Activated CD4-positive, alpha-beta T cell treated with anti-CD3 and anti-CD28 coated beads, Interleukin-2, amount 10 ng/mL, durations not matched to agents 7 days and 5 days (primary cell): ENCODE results near the gene SULT1C3. TPM values are rescaled to one million over a fixed set of nuclear protein-coding genes. Genes with fewer than 3 reads are reported as not detected.

Experiments used
- CTCF ChIA-PET: fragments of 350-600 bp; sonication (Branson Sonifier 250); formaldehyde crosslinking; loops from one replicate; lab custom pipeline; 2021; ENCODE audit warnings: antibody characterized with exemption; lab: Charles Lee
- POLR2A ChIA-PET: fragments of 350-600 bp; sonication (Branson Sonifier 250); formaldehyde crosslinking; loops from one replicate; lab custom pipeline; 2021; ENCODE audit warnings: antibody characterized with exemption; lab: Charles Lee
- DNase-seq: peaks from one replicate; pipeline ENCODE4 v3.0.0-alpha.2; 2020
- H3K27ac Mint-ChIP-seq: one replicate; pipeline ENCODE4 v1.8.0; 2021; ENCODE audit warnings: mild to moderate bottlenecking, moderate library complexity, mixed read lengths
- H3K27me3 Mint-ChIP-seq: one replicate; pipeline ENCODE4 v1.8.0; 2021; ENCODE audit warnings: mixed read lengths
- H3K36me3 Mint-ChIP-seq: one replicate; pipeline ENCODE4 v1.8.0; 2021; ENCODE audit warnings: low read depth, mixed read lengths
- H3K4me1 Mint-ChIP-seq: one replicate; pipeline ENCODE4 v1.8.0; 2021; ENCODE audit warnings: mixed read lengths
- H3K4me3 Mint-ChIP-seq: one replicate; pipeline ENCODE4 v1.8.0; 2021; ENCODE audit warnings: mild to moderate bottlenecking, moderate library complexity, mixed read lengths
- H3K9me3 Mint-ChIP-seq: one replicate; pipeline ENCODE4 v1.8.0; 2021; ENCODE audit warnings: mixed read lengths
- total RNA-seq, 2 experiments: library from RNA; stranded (reverse); gene quantifications; one replicate each; pipeline ENCODE4 v1.2.3, GENCODE V29; 2021

Gene SULT1C3
- total RNA-seq, 2 experiments from 2014 or later, result not detected

DNA sequence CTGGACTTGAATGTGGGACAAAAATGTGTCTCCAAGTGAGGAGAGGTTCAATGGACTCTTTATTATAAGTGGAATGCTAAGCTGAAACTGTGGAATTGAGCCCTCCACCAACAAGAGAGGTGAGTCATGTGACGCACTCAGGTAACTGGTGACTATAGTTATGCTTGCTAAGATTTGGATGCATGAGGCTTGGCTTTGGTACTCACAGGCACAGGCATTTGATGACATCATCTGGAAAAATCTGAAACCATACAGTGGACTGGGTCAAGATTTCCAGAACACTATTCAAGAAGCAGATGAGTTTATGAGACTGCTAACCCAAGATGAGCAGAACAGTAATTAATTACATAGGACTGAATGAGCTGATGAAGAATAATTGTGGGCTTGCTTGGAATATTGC, 15.7 kb upstream of the SULT1C3 start:
- Mint-ChIP-seq H3K9me3 (peaks cover 5% of the 10 kb centered on the region), H3K27me3 (no peaks in the 10 kb centered on the region), H3K4me1 (no peaks in the 10 kb centered on the region), H3K4me3 (no peak overlapping the region), H3K27ac (no peak overlapping the region), H3K36me3 (no peaks in the 10 kb centered on the region)
- no peak for DNase-seq
- POLR2A ChIA-PET, result no interaction called here
- CTCF ChIA-PET, result no interaction called here

GRCh38 chr2:108226564-108226963, 13.2 kb upstream of the SULT1C3 start:
- Mint-ChIP-seq H3K27ac (no peak overlapping the region), H3K36me3 (no peaks in the 10 kb centered on the region), H3K4me3 (no peak overlapping the region), H3K4me1 (no peaks in the 10 kb centered on the region), H3K27me3 (peaks cover 2% of the 10 kb centered on the region), H3K9me3 (peaks cover 5% of the 10 kb centered on the region)
- no peak for DNase-seq
- CTCF ChIA-PET, result no interaction called here
- POLR2A ChIA-PET, result no interaction called here

- CTCF ChIA-PET, result no interaction called here
- no peak overlapping the region for H3K4me3 Mint-ChIP-seq
- H3K36me3 Mint-ChIP-seq, result no peaks in the 10 kb centered on the region
- no peak for DNase-seq
- peaks cover 4% of the 10 kb centered on the region for H3K9me3 Mint-ChIP-seq
- no peaks in the 10 kb centered on the region for H3K4me1 Mint-ChIP-seq
- peaks cover 4% of the 10 kb centered on the region for H3K27me3 Mint-ChIP-seq
- no peak overlapping the region for H3K27ac Mint-ChIP-seq
- POLR2A ChIA-PET, result no interaction called here
These were observed 11.8 kb upstream of the SULT1C3 start for GRCh38 chr2:108228006-108228405.

GRCh38 chr2:108228537-108228936, 11.2 kb upstream of the SULT1C3 start:
- Mint-ChIP-seq H3K9me3 (peaks cover 3% of the 10 kb centered on the region), H3K4me1 (no peaks in the 10 kb centered on the region), H3K4me3 (no peak overlapping the region), H3K27me3 (peaks cover 4% of the 10 kb centered on the region), H3K36me3 (no peaks in the 10 kb centered on the region), H3K27ac (no peak overlapping the region)
- POLR2A ChIA-PET, result no interaction called here
- DNase-seq, result no peak
- CTCF ChIA-PET, result no interaction called here

GRCh38 chr2:108229875-108230274, 9.9 kb upstream of the SULT1C3 start:
- Mint-ChIP-seq H3K9me3 (no peaks in the 10 kb centered on the region), H3K4me1 (no peaks in the 10 kb centered on the region), H3K36me3 (no peaks in the 10 kb centered on the region), H3K27ac (no peak overlapping the region), H3K4me3 (no peak overlapping the region), H3K27me3 (peaks cover 4% of the 10 kb centered on the region)
- CTCF ChIA-PET, result no interaction called here
- DNase-seq, result no peak
- POLR2A ChIA-PET, result no interaction called here

DNA sequence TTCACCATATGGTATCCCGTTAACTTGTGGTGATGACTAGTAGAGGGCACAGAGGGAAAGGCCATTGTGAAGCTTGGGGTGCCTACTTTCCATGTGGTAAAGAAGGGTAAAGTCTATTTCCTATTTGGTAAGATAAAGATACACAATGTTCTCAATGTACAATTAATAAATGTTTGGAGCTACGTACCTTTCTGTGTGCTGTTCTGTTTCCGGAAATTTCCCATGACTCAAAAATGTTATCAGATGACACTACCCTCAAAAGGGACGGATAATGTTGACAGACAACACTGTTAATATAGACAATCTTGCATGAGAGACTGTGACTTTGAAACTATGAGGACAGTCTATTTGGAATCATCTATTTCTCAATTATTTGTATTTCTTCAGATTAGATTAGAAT, 4.2 kb upstream of the SULT1C3 start:
- Mint-ChIP-seq H3K4me3 (no peak overlapping the region), H3K4me1 (no peaks in the 10 kb centered on the region), H3K9me3 (peaks cover 12% of the 10 kb centered on the region), H3K36me3 (peaks cover 4% of the 10 kb centered on the region), H3K27ac (no peak overlapping the region), H3K27me3 (peaks cover 3% of the 10 kb centered on the region)
- CTCF ChIA-PET, result no interaction called here
- no peak for DNase-seq
- POLR2A ChIA-PET, result no interaction called here

- POLR2A ChIA-PET, result no interaction called here
- CTCF ChIA-PET, result no interaction called here
- Mint-ChIP-seq H3K4me3 (no peak overlapping the region), H3K4me1 (no peaks in the 10 kb centered on the region), H3K27ac (no peak overlapping the region), H3K27me3 (peaks cover 3% of the 10 kb centered on the region), H3K36me3 (peaks cover 4% of the 10 kb centered on the region), H3K9me3 (peaks cover 12% of the 10 kb centered on the region)
- no peak for DNase-seq
These were observed 3.0 kb upstream of the SULT1C3 start for GRCh38 chr2:108236676-108237335.

DNA sequence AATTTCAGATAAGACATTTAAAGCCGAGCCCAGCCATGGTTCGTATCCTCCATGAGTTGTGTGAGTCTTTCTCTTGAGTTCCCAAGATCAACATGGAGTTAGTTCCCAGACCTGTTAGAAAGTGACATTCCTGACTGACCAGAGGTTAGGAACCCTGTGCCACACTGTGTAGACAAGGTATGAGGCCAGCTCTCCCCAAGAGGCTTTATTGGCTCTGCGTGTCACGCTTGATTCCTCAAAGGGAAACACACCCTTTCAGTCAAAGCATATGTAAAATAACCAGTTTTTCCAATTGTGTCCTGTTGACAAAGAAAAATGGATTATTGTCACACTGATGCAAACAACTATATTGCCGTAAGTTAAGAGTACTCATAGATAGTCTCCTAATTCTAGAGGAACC, 1.2 kb downstream of the SULT1C3 start:
- H3K27ac Mint-ChIP-seq, result no peak overlapping the region
- no peak for DNase-seq
- H3K9me3 Mint-ChIP-seq, result peaks cover 12% of the 10 kb centered on the region
- POLR2A ChIA-PET, result no interaction called here
- CTCF ChIA-PET, result no interaction called here
- no peak overlapping the region for H3K4me3 Mint-ChIP-seq
- H3K27me3 Mint-ChIP-seq, result no peaks in the 10 kb centered on the region
- H3K4me1 Mint-ChIP-seq, result no peaks in the 10 kb centered on the region
- peaks cover 4% of the 10 kb centered on the region for H3K36me3 Mint-ChIP-seq

- H3K9me3 Mint-ChIP-seq, result no peaks in the 10 kb centered on the region
- H3K27ac Mint-ChIP-seq, result no peak overlapping the region
- H3K36me3 Mint-ChIP-seq, result no peaks in the 10 kb centered on the region
- no peaks in the 10 kb centered on the region for H3K4me1 Mint-ChIP-seq
- H3K27me3 Mint-ChIP-seq, result no peaks in the 10 kb centered on the region
- no peak overlapping the region for H3K4me3 Mint-ChIP-seq
- DNase-seq, result no peak
- CTCF ChIA-PET, result no interaction called here
- POLR2A ChIA-PET, result no interaction called here
These were observed 3.8 kb downstream of the SULT1C3 start for GRCh38 chr2:108243566-108243965.

DNA sequence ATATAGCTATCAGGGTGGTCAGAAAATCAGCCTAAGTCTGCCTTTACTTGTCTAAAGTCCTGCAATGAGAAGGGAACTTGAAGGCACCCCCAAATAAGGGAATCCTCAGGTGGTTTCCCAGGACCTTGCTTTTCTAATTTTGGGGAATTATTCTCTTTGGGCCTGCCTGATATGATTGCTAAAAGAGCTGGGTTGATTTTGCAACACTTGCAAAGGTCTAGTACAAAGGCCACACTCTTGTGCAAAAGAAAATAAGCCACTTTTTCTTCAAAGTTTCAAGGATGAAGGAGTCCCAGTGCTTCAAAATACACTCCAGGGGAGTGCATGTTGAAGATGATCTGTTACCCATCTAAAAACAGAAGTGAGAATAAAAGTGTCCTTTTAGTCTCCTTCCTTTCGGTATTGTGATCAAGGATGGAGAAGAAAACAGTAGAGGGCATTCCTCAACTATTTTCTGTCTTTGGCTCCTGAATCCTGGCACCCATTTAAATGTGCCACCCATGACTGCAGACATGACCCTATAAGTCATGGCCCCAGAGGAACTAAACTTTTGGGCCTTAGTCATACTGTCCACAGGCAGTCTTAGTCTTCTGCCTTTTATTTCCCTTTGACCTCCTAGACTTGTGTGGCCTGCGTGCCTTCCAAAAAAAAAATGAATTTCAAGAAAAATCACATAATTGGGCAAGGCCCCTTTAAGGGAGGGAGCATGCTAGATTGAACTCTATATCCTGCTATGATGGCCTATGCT, 5.1 kb downstream of the SULT1C3 start:
- no peak overlapping the region for H3K27ac Mint-ChIP-seq
- CTCF ChIA-PET, result no interaction called here
- no peaks in the 10 kb centered on the region for H3K36me3 Mint-ChIP-seq
- no peaks in the 10 kb centered on the region for H3K27me3 Mint-ChIP-seq
- DNase-seq, result no peak
- POLR2A ChIA-PET, result no interaction called here
- H3K4me1 Mint-ChIP-seq, result no peaks in the 10 kb centered on the region
- H3K4me3 Mint-ChIP-seq, result no peak overlapping the region
- H3K9me3 Mint-ChIP-seq, result no peaks in the 10 kb centered on the region

DNA sequence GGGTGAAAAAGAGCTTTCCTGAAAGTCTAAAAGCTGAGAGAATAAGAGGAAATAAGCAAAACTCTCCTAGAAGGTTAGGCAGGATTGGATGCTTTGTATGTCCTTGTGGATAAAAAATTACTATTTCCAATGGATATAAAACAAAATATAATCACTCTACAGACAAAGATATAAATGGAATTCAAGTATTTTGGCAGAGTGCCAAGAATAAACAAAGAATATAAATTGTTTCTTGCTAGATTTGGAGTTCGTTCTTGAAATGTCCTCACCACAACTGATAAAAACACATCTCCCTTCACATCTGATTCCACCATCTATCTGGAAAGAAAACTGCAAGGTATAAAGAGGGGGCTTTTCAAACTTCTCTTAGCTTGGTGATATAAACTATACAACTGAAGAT, 13.3 kb downstream of the SULT1C3 start:
- ChIA-PET CTCF (no interaction called here), POLR2A (no interaction called here)
- Mint-ChIP-seq H3K4me3 (no peak overlapping the region), H3K27me3 (peaks cover 11% of the 10 kb centered on the region), H3K4me1 (no peaks in the 10 kb centered on the region), H3K36me3 (no peaks in the 10 kb centered on the region), H3K27ac (no peak overlapping the region), H3K9me3 (no peaks in the 10 kb centered on the region)
- no peak for DNase-seq

GRCh38 chr2:108257757-108258331, 18.1 kb downstream of the SULT1C3 start:
- Mint-ChIP-seq H3K4me3 (no peak overlapping the region), H3K4me1 (no peaks in the 10 kb centered on the region), H3K27me3 (peaks cover 8% of the 10 kb centered on the region), H3K27ac (no peak overlapping the region), H3K9me3 (no peaks in the 10 kb centered on the region), H3K36me3 (no peaks in the 10 kb centered on the region)
- ChIA-PET CTCF (no interaction called here), POLR2A (no interaction called here)
- no peak for DNase-seq

GRCh38 chr2:108260773-108261172, 21.0 kb downstream of the SULT1C3 start:
- H3K27me3 Mint-ChIP-seq, result peaks cover 13% of the 10 kb centered on the region
- no peaks in the 10 kb centered on the region for H3K36me3 Mint-ChIP-seq
- H3K4me1 Mint-ChIP-seq, result no peaks in the 10 kb centered on the region
- DNase-seq, result no peak
- no peaks in the 10 kb centered on the region for H3K9me3 Mint-ChIP-seq
- no peak overlapping the region for H3K27ac Mint-ChIP-seq
- no peak overlapping the region for H3K4me3 Mint-ChIP-seq
- POLR2A ChIA-PET, result interaction anchor here (0.7 kb wide), 1 partner anchor 704 kb away, joined by 4 read pairs; no protein-coding TSS in a partner anchor
- CTCF ChIA-PET, result no interaction called here
